HG02943 (cell line): ENCODE results near the gene TMPRSS4.
"Not testable (repeated sequence)": the region's sequence is repeated elsewhere in the genome, so short reads cannot be mapped to it uniquely, and the experiment has no call there.

Experiments
- ATAC-seq: cut with Tn5 transposase; IDR thresholded peaks from one replicate; pipeline ENCODE4 v1.9.1; 2021; ENCODE audit warnings: mild to moderate bottlenecking, low read depth, moderate library complexity; ENCODE audit not compliant: unreplicated experiment

The TMPRSS4 gene

DNA sequence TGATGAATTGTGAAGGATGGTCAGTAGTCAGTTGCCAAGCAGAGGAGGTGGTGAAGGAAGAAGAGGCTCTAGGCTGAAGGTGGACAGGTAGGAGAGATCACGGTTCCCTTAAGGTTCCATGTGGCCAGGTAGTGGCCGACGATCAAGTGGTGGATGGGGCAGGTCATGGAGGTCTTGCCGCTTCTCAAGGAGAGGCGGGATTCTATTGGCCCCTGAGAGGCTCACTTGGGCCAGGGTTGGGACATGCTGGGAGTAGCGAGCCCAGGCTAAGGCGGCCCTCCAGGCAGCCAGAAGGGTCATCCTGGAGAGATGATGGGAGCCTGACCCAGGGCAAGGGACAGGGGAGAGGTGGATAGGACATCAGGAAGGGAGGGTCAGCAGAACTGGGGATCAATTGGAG lies 20.9 kb upstream of the TMPRSS4 start:
- no peak for ATAC-seq

DNA sequence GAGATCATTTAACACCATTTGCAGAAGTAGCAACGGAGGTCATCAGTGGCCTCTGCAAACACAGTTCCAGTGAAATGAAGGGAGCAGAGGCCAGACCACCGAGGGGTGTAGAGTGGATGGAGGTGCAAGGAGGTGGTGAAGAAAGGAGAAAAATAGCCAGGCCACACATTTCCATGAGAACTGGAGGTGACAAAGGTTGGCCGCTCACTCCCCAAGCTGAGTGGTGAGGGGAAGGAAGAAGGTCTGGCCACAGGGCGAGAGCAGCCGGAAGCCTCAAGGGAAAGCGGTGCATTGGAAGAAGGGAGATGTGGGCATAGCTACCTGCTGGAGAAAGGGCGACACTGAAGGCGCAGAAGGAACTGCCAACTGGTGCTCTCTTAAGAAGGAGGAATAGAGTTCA lies 20.1 kb upstream of the TMPRSS4 start:
- ATAC-seq, result no peak

DNA sequence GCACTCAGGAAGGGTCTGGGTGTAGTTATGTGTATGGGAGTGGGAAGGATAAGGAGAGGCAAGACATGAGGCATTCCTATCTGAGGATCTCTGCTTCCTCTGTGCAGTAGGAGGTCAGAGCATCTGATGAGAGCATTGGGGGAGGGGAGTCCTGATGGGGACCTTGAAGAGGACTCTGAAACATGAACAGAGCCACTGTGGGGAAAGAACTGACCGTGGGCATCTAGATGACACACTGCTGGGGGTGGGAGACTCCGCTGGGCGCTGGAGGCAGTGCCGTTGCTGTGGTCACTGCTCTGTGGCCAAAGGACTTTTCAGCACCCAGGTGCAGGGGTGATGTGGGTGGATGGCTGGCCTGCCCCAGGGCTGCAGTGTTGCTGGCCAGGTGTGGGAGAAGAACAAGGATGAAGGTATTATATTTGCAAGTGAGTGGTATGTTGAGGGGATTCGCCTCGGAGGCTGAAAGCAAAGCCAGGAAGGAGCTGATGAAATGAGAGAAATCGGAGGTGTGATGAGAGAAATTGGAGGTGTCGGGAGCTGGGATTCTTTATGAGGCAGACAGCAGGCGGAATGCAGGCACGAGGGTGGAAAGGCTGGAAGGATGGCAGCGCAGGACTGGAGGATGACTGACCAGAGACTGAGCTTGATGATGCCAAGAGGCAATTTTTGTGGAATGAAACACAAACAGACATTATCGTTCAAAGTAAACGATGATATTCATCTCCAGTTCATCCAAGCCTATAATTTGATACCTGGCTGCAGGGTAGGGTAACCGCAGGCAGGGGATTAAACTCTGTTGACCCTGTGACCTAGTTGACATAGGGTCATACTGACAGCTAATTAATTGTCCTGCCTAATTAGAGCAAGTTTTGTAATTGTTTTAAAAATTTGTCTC lies 19.4 kb upstream of the TMPRSS4 start:
- ATAC-seq, result no peak

DNA sequence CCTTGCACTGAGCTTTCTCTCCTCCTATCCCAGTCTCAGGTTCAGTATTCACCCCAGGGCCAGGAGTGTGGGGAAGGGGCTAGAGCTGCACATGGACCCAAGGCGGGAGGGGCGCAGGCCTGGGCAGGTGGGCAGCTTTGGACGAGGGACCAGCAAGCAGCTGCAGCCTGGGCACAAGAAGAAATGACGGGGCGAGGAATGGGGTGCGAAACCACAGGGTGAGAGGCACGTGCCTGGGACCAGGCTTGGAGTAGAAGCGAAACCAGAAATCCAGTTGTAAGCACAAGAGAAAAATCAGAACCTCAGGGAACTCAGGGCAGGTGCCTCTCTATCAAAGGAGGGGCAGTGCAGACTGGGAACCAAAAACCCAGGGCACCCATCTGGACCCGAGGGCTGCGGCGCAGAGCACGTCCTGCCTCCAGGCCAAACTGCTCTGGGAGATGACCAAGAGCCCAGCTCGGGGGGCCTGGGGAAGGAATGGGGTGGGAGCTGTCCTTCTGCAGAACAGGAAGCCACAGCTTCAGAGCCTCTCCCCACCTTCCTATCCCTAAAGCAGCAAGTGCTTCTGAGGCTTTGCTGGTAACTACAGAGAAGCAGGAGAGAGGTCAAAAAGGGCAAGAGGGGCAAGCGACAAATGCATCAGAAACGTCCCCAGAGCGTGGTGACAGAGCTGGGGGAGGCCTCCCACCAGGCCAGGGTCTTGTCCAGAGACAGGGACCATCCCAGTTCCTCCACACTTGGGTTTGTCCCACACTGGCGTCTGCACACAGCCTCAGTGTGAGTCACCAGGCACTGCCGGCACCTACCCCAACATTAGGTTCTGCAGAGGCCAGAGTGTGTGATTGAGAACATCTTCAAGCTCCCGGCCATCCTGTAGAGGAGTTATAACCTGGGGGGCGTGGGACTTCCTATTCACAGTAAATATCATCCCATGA lies 18.3 kb upstream of the TMPRSS4 start:
- no peak for ATAC-seq

- no peak for ATAC-seq
These were observed 17.5 kb upstream of the TMPRSS4 start for GRCh38 chr11:118059246-118059940.

GRCh38 chr11:118060081-118060661 lies 16.7 kb upstream of the TMPRSS4 start:
- no peak for ATAC-seq

DNA sequence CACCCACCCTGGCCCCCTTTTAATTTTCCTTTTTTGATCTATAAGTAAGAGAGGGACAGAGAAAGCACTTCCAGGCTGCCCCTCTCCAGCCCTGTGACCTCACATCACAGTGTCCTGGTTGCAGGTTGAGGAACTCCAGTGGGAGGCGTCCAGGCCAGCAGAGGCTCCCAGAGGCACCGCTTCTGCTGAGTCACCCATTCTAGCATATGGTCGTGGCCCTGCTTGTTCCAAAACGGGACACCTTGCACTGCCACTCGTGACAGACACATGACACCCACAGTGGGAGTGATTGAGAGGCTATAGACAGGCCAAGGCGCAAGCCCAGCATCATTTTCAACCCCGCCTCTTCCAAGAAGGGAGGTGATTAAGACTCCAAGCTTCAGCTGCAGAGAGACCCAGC lies 16.0 kb upstream of the TMPRSS4 start:
- ATAC-seq, result no peak

DNA sequence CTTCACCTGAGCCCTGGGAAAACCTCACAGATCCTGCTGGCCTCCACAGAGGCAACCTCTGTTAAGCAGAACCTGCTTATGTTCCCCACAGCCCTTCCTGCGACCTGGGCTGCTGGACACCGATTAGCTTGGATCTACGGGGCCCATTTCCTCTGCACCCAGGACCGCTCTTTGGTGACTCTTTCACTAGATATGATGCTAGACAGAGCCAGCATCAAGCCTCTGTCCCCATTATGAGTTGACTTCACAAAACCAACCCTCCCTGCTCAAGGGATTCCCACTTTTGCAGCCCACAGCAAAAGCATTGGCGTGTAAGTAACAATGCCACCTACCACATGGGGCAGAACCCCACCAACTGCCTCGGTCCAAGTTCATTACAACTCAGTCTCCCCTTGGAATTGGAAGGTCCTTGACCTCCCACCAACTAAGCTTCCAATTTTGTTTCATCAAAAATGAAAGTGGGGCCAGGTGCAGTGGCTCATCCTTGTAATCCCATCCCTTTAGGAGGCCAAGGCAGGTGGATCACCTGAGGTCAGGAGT lies 15.2 kb upstream of the TMPRSS4 start:
- no peak for ATAC-seq

GRCh38 chr11:118062181-118062580 lies 14.7 kb upstream of the TMPRSS4 start:
- ATAC-seq, result not testable (repeated sequence)

- not testable (repeated sequence) for ATAC-seq
These were observed 14.2 kb upstream of the TMPRSS4 start for GRCh38 chr11:118062631-118063030.

GRCh38 chr11:118064956-118065355 lies 11.9 kb upstream of the TMPRSS4 start:
- ATAC-seq, result no peak

DNA sequence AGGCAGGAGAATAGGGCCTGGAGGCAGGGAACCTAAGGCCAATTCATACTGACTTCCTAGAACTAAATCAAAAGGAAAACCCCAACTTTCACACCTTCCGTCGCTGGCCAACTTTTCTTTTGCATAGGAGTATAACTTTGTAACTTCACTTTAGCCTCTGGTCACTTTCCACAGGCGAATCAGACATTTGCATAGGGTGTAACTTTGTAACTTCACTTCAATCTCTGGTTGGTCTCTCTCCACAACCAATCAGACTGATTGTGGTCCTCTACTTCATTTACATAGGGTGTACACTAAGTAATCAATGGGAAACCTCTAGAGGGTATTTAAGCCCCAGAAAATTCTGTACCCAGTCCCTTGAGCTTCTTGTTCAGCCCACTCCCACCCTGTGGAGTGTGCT lies 11.5 kb upstream of the TMPRSS4 start:
- no peak for ATAC-seq

GRCh38 chr11:118067006-118067405 lies 9.9 kb upstream of the TMPRSS4 start:
- ATAC-seq, result no peak

GRCh38 chr11:118068206-118068944 lies 8.5 kb upstream of the TMPRSS4 start:
- ATAC-seq, result no peak

GRCh38 chr11:118068945-118069612 lies 7.8 kb upstream of the TMPRSS4 start:
- ATAC-seq, result no peak

GRCh38 chr11:118071416-118072030 lies 5.4 kb upstream of the TMPRSS4 start:
- ATAC-seq, result no peak

- ATAC-seq, result no peak
These were observed 3.3 kb upstream of the TMPRSS4 start for GRCh38 chr11:118073554-118073953.

DNA sequence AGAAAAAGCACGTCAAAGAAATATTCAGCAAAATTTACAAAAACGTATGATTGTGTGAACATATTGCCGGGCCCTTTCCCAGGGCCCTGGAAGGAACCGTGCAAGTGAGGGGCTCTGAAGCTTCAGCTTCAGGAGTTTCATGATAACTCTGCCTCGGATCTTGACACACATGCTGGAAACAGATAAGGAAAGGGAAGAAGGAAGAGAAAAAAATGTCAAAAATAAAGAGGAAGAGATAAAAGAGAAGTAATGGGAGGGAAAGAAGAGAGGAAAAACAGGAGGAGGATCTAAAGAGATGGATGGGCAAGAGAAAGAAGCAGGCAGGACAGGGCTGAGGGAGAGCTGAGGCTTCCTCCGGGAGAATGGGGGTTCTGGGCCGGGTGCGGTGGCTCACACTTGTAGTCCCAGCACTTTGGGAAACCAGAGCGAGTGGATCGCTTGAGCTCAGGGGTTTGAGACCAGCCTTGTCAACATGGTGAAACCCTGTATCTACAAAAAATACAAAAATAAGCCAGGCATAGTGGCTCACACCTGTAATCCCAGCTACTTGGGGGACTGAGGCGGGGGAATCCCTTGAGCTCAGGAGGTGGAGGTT lies 2.7 kb upstream of the TMPRSS4 start:
- no peak for ATAC-seq
